ENCODE measurements around the gene KIRREL1.

Gene KIRREL1

DNA sequence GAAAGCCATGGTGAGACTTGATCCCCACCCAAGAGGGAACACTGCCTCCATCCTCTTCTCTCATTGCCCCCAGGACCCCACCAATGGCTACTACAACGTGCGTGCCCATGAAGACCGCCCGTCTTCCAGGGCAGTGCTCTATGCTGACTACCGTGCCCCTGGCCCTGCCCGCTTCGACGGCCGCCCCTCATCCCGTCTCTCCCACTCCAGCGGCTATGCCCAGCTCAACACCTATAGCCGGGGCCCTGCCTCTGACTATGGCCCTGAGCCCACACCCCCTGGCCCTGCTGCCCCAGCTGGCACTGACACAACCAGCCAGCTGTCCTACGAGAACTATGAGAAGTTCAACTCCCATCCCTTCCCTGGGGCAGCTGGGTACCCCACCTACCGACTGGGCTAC is 101.1 kb downstream of the KIRREL1 start:
- TF ChIP-seq, protein P1, sequence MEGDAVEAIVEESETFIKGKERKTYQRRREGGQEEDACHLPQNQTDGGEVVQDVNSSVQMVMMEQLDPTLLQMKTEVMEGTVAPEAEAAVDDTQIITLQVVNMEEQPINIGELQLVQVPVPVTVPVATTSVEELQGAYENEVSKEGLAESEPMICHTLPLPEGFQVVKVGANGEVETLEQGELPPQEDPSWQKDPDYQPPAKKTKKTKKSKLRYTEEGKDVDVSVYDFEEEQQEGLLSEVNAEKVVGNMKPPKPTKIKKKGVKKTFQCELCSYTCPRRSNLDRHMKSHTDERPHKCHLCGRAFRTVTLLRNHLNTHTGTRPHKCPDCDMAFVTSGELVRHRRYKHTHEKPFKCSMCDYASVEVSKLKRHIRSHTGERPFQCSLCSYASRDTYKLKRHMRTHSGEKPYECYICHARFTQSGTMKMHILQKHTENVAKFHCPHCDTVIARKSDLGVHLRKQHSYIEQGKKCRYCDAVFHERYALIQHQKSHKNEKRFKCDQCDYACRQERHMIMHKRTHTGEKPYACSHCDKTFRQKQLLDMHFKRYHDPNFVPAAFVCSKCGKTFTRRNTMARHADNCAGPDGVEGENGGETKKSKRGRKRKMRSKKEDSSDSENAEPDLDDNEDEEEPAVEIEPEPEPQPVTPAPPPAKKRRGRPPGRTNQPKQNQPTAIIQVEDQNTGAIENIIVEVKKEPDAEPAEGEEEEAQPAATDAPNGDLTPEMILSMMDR (IDR thresholded peaks at IDR 0.05) = no peak

DNA sequence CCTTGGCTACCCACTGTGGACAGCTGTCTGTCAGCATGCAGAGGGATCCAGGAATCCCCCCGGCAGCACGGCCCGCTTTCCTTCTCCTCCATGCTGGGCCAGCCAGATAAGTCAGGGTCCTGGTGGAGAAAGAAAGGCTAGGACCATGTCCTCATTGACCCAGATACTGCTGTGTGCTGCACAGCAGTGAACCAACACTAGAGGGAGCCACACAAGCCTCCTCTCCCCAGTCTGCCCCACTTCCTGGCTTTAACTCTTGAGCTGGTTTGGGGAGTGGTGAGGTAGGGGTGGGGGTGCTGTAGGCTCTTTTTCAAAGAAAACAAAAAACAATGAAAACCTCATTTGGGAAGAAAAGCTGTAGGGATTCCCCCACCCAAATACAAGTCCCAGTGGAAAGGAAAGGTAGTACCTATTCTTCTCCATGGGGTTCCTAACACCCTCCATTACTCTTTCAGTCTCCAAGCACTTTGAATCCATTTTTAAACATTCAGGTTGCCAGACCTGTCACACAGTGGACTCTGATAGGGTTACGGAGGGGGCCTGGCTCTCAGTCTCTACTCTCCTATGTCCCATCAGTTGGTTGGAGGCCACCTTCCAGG is 102.4 kb downstream of the KIRREL1 start:
- TF ChIP-seq, protein P1 (IDR thresholded peaks at IDR 0.05) = peak; percentile 79

DNA sequence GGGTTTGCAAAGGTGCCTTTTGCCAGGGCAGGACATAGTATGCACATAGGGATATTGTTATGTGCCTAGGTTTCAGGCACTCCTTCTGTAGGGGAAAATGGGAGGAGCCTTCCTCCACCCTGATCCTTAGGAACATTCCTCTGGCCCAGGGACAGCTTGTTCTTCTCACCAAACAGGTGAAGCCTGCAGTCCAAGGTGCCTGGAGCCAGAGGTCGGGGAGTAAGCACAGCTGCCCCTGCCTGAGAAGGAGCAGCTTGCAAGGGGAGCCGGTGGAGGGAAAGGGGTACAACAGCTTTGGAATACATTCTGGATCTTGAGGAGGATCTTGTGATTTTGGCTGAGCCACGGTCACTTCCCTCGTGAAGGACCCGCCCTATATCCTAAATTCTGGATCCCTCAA is 104.8 kb downstream of the KIRREL1 start:
- TF ChIP-seq, protein P1 (IDR thresholded peaks at IDR 0.05) = no peak

DNA sequence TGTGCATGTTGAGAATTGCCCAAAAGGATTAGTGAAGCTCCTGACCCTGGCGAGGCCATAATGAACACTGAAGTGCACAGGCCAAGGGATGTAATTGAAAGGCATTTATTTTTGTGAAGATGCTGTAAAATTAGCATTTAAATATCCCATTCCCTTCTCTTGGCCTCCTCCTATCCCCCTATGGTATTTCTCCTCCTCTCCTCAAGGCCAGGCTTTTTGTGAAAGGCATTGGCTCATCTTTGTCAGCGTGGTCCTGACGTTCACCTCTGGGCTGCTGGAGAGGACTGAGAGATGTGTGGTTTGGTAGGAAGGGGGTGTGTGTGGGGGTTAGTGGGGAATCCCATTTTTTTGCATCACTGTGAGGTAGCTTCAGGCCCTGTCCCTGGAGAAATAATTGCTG is 105.7 kb downstream of the KIRREL1 start:
- TF ChIP-seq, protein P1 (IDR thresholded peaks at IDR 0.05) = no peak

DNA sequence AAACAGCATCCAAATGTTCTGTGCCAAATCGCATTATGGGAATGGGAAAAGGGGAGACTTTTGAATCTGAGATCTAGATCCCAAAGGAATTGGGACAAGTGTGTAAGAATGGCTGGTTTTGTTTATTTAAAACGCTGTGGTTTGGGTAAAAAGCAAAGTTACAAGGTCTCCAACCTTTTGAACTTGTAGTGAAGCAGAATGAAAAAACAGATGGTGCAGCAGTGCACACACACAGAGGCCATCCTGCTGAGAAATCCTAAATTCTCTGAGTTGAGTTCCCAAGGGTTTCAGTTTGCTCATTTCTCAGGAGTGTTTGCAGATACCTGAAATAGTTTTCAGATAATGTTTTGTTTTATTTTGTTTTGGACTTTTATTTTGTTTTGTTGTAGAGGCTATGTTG is 107.1 kb downstream of the KIRREL1 start:
- TF ChIP-seq, protein P1 (IDR thresholded peaks at IDR 0.05) = no peak

DNA sequence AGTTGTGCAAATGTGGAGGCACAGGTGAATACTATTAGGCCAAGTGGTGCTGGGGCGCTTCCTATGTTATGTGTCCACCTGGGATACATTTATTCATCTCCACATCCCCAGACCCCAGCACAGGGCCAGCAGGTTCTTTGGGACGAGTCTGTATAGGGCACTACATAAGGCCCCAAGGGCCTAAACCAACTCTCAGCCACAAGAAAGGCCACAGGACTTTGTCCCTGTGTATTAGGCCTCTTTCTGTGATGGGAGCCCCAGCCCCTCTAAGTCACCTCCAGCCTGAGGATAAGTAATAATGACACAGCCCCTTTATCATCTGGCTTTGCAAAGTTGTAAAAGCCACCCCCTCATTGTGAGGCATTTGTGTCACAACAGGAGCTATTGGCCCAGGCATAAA is 108.0 kb downstream of the KIRREL1 start:
- TF ChIP-seq, protein P1 (IDR thresholded peaks at IDR 0.05) = no peak

DNA sequence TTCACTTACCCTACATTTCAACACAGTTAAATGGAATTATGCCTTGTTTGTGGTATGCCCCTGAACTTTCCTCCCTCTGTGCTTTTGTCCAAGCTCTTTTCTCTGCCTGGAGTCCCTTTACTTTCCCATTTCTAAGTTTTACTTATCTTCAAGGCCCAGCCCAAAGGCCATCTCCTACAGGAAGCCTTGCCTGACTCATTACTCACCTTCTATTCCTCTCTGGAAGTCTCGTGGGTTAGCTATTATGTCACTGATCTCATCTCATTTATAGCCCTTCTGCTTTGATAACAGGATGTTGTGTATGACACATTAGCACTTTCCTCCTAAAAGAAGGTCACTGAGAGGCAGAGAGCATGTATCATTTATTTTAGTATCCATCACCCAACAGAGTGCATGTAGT is 108.5 kb downstream of the KIRREL1 start:
- TF ChIP-seq, protein P1 (IDR thresholded peaks at IDR 0.05) = no peak
